Activated naive CD4-positive, alpha-beta T cell treated with anti-CD3 and anti-CD28 coated beads, Interleukin-2, amount 50 U/mL, for 16 hours (primary cell): ENCODE results near the gene VSTM4.

Experiments
- DNase-seq: peaks from one replicate; pipeline ENCODE4 v3.0.0-alpha.2; 2020

Gene VSTM4

DNA sequence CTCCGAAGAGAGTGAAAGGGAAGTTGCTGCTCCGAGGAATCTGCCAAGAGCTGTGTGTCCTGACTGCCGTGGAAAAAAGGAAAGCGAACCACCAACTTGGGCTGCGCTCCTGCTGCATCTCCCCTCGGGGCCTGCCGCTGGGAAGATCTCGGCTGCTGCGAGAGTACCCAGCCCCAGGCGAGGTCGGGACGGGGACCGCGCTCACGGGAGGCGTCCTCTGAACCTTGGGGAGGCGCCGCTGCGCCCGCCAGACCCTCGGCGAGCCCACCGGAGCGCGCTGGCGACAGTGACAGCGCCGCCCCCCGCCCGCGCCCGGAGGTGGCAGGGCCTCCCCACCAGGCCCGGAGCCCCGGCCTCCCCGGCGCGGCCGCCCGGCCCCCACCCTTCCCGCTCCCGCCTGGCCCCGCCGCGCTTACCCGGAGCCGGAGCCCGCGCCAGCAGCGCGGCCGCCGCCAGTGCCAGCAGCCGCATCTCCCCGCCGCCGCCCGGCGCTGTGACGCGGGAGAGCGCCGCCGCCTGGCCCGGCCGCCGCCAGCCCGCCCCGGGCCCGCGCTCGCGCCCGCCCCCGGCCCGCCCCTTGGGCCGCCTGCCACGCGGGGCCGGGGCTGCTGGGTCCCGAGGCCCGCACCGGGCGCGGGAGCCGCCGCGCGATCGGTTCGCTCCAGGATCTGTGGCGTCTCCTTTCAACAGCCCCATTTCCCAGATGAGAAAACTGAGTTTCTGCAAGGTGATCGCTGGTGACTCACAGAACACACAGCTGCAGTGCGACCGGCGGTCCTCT, at the start of gene VSTM4:
Gene VSTM4, minus strand, starts transcription at position 508 of the 781 bp plus-strand sequence. Its CDS starts 37 bp downstream, at position 471.
- DNase-seq = no peak

DNA sequence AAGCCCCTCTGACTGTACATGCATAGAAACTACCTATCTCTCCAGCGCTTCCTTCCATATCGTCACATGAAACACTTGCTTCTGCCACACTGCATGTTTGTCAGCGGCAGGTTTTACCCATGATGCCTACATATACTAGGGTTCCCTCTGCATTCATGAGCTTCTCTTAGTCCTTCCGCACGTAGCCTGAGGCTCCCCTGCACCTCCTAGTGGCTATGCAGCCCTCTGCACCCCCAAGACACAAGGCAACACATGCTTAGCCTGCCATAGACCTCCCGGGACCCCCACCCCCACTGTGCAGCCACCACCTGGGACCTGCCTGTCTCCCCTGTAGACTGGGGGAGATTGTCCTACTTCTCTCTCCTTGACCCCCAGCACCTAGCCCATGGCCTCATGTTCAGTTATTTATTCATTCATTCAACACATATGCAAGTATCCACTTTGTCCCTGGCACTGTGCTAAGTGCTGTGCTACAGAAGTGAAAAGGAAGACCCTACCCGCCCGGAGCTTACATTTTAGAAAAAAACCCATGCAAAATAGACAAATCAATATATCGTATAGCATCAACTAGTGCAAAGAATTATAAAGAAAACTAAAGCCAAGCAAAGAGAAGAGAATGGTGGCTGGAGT, 49.4 kb upstream of the VSTM4 start:
- peak; percentile 22 for DNase-seq

DNA sequence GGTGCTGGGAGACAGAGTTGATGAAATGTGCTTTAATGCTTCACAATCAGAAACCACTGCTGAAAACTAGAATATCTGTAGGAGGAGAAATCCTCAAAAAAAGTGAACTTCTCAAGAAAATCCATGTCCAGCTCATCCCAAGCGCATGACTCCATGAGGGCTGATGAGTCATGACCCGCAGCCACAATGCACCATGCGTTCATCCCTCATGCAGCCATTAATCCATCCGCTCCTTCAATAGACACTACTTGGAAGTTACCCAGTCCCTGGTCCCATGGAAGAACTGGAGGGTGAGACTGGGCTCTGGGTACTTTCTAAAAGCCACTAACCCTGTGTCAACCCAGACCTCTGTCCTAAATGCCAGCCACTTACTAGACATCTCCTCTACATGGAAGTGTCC, 48.4 kb upstream of the VSTM4 start:
- DNase-seq = no peak

DNA sequence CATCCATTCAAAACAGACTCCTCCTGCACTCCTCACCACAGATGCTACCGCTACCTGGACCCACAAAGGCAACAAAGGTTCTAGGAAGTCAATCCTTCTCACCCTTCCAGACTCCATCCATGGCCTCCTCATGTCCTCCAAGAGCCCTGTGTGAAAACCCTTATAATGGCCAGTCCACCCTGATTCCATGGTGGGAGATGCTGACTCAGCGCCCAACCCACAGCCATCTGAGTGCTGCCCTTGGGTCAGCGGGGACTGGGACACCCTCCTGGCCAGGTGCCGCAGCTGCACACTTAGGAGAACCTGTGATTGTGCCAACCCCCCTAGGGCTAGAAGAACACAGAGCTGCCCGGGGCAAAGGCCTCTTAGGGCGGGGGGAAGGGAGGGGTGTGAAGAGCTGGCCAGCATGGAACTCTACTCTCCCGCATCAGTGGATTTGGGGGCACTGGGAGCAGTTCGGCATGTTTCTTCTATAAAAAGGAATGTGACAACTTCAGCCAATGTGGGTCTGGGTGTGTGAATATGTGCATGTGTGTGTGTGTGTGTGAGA, 47.5 kb upstream of the VSTM4 start:
- DNase-seq = no peak

DNA sequence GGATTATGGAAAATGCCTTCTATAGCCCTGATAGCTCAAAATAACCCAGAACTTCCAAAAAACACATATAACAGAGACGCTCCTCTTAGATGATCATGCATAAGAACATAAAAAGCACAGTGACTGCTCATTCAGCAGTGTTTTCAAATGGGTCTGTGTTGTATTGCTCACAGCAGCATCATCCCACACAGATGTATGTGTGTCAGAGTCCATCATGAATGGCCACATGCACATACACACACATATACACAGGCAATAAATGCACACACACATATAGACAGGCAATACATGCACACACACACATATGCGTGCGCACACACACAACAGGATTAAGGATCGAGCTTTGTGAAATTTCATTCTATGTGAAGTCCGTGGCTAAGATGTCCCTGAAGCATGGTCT, 46.7 kb upstream of the VSTM4 start:
- DNase-seq = no peak

DNA sequence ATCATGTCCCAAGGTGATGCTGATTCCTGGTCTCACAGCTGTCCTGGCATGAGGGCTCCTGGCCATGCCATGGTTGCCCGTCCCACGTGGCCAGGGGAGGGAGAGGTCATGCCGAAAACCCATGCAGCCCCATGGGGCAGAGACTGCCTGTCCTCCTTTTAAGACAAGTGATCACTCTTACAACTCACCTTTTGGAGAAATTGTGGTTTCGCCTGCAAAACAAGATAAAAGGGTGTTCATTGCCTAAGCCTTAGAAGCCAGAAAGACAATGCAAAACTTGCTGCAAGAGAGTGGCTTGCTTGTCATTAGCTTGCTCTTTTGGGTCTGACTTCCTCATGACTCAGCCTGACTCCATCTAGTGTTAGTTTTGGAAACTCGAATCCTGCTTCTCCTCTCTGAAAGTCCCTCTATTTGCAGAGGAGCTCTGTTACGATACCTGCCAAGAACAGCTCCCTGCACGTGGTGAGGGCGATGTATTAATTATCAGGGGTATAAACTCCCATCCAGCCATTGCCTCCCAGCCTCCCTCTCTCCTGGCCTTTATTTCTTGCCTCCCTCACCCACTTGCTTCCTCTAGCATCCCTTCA, 46.2 kb upstream of the VSTM4 start:
- DNase-seq = no peak

DNA sequence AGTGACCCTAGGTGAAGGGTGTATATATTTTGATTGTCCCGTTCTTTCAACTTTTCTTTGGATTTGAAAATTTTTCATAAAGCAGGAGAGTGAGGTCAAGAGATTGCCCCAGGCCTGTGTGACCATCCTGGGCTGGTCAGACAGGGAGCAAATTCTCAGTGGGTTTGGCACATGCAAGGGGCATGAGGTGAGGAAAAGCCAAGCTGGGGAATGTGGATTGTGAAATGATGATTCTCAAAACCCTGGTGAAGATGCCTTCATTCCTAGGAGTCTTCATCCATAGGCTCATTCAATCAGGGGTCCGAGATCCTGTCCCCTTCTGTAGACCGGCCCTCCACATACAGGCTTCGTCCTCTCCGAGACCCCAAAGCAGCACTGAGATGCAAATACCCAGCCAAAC, 45.5 kb upstream of the VSTM4 start:
- no peak for DNase-seq

DNA sequence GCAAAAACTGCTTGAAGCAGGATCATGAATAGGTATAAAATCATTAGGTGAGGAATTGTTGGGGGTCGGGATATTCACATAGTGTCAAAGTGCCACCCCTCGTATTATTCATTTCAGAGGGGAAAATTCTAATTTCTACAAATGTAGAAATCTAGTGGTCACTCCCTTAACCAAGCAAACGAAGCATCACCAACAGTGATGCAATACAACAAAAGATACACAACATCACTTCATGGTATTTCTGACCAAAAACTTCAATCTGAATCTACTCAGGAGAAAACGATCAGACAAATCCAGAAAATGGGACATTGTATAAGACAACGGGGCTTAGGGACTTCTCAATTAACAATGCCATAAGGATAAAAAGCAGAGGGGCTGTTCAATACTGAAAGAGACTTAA, 44.8 kb upstream of the VSTM4 start:
- DNase-seq = no peak

DNA sequence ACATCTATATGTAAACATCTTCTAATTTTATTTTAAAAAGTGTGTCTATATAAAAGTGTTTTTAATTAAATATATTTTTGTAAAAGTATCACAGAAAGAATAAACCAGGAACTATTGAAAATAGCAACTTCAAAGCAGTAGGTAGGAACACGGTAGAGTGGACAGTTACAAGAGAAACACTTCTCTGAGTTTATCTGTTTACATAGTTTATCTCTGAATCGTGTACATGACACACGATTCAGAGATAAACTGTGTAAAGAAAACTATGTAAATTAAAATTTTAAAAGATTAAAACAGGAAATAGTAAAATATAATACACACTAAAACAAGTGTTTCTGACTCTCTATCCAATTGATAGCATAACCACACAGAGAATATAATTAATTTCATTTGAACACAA, 43.6 kb upstream of the VSTM4 start:
- DNase-seq = no peak

DNA sequence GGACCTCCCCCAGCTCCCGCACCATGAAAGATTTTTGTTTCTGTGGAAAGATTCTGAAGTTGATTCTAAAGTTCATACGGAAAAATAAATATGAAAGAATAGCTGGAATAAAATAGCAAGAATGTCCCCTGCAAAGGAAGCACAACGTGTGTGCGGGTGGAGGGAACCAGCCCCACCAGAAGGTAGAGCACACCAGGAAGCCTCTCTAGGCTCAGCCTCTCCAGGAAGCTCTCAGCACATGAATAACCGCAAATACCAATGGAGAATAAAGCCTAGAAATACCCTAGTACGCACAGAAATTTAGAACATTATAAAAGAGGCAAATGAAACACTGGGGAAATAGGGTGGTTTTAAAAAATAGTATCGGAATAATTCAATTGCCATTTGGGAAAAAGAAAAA, 43.1 kb upstream of the VSTM4 start:
- DNase-seq = no peak

GRCh38 chr10:49157229-49157628, 41.9 kb upstream of the VSTM4 start:
- DNase-seq = no peak

GRCh38 chr10:49154641-49155040, 39.3 kb upstream of the VSTM4 start:
- no peak for DNase-seq

GRCh38 chr10:49153971-49154370, 38.6 kb upstream of the VSTM4 start:
- no peak for DNase-seq

- DNase-seq = no peak
Measured at GRCh38 chr10:49153115-49153514, 37.8 kb upstream of the VSTM4 start.

GRCh38 chr10:49152663-49153062, 37.3 kb upstream of the VSTM4 start:
- no peak for DNase-seq

DNA sequence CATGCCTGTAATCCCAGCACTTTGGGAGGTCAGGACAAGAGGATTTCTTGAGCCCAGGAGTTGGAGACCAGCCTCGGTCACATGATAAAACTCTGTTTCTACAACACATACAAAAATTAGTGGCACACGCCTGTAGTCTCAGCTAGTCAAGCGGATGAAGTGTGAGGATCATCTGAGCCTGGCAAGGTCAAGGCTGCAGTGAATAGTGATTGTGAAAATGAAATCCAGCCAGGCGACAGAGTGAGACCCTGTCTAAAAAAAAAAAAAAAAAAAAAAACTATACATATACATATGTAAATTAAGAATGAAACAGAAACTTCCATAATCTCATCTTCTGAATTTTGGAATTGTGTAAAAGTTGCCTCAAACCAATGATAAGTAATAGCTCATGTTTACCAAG, 36.7 kb upstream of the VSTM4 start:
- DNase-seq = no peak

GRCh38 chr10:49151481-49151880, 36.2 kb upstream of the VSTM4 start:
- DNase-seq = no peak

DNA sequence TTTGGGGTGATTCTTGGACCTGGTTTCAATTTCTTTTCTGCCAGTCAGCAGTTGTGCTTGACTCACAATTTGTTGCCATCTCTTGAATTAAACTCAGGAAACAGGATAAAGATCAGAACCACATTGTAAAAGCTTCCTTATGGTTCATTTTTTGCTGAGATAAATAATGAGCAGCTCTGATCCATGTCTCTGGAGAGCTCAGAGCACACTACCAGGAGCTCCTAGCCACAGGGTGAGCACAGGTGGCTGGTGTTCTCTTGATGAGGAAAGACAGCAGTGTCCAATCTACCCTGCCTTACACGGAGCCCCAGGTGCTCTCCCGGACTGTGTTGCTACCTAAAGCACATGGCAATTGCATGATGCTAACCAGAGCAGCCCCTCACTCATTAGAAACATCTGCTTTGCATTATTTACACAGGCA, 35.7 kb upstream of the VSTM4 start:
- DNase-seq = no peak

GRCh38 chr10:49150426-49150825, 35.1 kb upstream of the VSTM4 start:
- no peak for DNase-seq

DNA sequence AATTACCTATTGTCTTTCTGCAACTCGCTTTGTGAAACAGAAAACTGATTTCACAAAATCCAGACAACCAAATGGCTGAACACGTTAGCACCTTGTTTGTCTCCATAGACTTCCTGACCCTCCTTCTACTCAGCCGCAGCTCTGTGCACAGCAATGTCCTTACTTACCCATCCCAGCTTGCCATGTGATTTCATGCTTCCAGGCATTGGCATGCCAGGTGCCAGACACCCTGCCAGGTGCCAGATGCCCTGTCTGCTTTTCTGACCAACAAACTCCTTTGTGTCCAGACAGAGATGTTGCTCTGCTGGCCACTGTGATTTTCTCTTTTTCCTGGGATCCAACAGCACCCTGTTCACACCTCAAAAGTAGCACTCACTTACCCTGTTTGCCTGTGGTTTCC, 34.6 kb upstream of the VSTM4 start:
- DNase-seq = no peak

- no peak for DNase-seq
Measured at GRCh38 chr10:49144058-49144720, 28.9 kb upstream of the VSTM4 start.

- no peak for DNase-seq
Measured at GRCh38 chr10:49143249-49143648, 27.9 kb upstream of the VSTM4 start.

DNA sequence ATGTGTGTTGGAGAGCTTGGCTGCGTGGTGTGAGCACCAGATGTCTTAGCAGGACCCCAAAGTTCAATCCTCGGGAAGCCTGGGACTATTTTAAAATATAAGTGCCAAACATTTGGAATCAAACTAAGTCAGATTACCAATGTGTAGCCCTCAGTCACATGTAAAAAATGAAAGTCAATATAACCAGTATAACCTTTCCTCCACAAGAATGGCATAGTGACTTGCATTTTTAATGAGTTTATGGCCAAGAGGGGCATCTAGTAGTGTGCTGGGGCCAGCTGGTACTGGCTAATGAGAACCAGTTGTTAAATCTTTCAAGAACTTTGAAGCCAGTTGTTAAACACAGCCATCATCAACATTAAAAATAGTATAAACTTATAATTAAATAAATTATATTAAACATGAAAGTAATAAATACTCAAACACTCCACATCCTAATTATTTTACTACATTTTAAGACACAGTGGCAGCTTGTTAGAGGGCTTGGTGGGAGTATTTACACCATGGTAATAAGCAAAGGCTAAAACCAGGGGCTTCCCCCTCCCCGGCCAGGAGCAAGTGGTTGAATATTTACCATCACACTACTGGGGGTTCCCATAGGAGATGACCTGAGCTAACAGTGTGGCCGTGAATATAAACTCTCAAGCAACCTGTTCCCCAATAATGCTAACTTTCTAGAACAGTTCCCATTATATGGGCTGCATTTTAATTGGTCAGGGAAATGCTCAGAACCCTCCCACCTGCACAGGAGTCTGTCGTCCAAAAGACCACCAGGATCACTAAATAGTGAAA, 26.4 kb upstream of the VSTM4 start:
- DNase-seq = no peak
